Measurements from ENCODE around the gene APOL3. TPM values are rescaled to one million over a fixed set of nuclear protein-coding genes. Genes with fewer than 3 reads are reported as not detected.

The APOL3 gene
- total RNA-seq, 2 donors from 2014 or later: 55.6 to 55.7 TPM

DNA sequence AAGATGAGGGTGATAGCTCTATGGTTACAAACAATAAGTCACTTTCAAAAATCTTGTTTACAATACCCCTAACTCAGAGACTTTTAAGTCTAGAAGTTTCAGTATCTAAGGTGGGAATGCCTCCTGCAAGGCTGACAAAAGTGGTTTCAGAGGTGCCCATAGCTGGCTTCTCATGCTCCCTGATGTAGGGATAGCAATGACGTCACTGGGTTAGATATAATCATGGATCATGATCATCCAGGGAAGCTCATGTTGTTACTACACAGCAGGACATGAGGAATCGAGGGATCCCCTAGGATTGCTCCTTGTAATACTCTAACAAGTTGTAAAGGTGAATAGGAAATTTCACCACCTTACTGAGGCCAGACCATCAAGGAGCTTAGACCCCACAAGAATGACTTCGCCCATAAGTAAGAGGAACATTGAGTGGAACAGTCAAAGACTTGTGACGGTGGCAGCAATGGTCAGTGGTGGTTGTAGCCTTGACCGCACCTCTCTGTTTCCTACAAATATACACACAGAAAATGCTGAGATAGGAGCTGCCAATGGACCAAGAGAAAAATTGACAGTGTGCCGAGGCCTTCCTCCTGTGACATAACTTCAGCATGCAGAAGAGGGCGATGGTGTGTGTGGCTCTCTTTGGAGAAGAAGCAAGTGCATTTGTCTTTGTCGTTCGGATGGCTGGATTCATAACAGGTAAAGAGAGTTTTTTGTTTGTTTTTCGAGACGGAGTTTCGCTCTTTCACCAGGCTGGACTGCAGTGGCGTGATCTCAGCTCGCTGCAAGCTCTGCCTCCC is 25.5 kb upstream of the APOL3 start:
- Mint-ChIP-seq H3K36me3 (ENCODE audit: insufficient read depth in 2 of 2) (no peaks in the 10 kb centered on the region), H3K27me3 (ENCODE audit: low read depth) (peaks cover 6% of the 10 kb centered on the region), H3K9me3 (no peaks in the 10 kb centered on the region), H3K4me1 (ENCODE audit: low read depth) (no peaks in the 10 kb centered on the region), H3K4me3 (no peak overlapping the region), H3K27ac (no peak overlapping the region)
- no peak for DNase-seq
- no peak for ATAC-seq (replicated peaks in 1 of 2)

DNA sequence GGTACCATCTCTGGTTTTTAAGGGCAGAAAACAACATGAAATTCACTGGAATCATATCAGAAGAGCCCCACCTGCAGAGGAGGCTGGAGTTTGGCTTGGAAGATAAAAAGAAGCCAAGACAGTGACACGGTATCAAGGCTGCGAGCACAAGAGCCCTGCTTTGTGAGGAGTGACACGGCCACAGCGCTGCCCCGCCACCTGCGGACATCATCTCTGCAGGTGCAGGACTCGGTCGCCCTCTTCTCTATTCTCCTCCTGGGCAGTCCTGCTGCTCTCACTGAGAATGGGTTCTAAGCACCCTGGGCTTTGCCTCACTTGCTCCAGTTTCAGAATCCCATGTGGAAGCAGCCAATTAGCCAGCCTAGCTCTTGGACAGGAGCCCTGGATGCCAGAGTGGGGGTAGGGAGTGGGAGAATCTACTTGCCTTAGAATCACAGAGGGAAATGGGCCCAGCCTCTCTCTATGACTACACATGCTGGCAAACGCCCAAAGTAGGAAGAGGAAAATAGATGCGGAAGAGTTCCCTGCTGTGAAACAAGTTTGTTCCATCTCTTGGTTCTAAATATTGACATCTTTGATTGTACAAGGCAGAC is 24.0 kb upstream of the APOL3 start:
- ATAC-seq (replicated peaks in 1 of 2) (no peak), DNase-seq (no peak)
- Mint-ChIP-seq H3K27ac (no peak overlapping the region), H3K27me3 (ENCODE audit: low read depth) (peaks cover 6% of the 10 kb centered on the region), H3K4me1 (ENCODE audit: low read depth) (no peaks in the 10 kb centered on the region), H3K4me3 (no peak overlapping the region), H3K9me3 (no peaks in the 10 kb centered on the region), H3K36me3 (ENCODE audit: insufficient read depth in 2 of 2) (no peaks in the 10 kb centered on the region)

DNA sequence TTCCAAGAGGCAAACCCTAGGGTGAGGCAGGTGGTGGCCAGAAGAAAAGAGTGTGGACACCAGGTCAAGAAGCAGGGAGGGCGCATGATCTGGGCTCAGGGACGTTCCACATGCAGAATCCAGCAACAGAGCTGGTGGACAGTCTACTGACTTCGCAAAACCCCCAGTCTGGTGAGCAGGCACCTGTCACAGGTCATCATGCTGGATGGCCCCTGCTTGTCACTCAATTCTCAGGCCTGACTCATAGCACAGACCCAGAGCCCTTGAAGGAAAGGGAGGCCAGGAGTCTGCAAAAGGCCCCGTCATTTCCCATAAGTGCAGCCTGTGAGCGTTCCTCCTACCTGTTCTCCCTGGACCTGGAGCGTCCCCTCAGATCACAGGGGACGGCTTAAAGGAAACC is 22.9 kb upstream of the APOL3 start:
- H3K36me3 Mint-ChIP-seq (ENCODE audit: insufficient read depth in 2 of 2): no peaks in the 10 kb centered on the region
- H3K27me3 Mint-ChIP-seq (ENCODE audit: low read depth): peaks cover 6% of the 10 kb centered on the region
- no peak overlapping the region for H3K4me3 Mint-ChIP-seq
- ATAC-seq (replicated peaks in 1 of 2) (no peak), DNase-seq (no peak)
- H3K4me1 Mint-ChIP-seq (ENCODE audit: low read depth): no peaks in the 10 kb centered on the region
- H3K9me3 Mint-ChIP-seq: no peaks in the 10 kb centered on the region
- no peak overlapping the region for H3K27ac Mint-ChIP-seq

DNA sequence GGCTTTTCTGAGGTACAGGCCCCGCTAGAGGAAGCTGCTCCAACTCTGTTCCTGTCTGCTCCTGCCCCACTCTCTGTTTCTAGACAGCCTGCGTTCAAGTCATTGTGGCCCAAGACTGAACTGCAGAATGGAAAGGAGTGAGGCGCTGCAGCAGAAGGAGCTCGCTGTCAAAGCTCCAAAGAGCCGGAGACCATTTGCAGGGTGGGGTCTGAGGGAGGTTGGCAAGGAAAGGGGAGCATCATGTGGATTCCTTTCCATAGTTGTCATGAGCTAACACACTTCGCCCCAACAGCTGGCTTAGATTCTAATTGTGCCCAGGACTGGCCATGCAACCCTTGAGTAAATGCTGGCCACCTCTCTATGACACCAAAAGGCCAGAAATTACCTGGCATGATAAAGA is 22.3 kb upstream of the APOL3 start:
- no peak for DNase-seq
- H3K27ac Mint-ChIP-seq: no peak overlapping the region
- no peaks in the 10 kb centered on the region for H3K4me1 Mint-ChIP-seq (ENCODE audit: low read depth)
- H3K27me3 Mint-ChIP-seq (ENCODE audit: low read depth): peaks cover 6% of the 10 kb centered on the region
- ATAC-seq (replicated peaks in 1 of 2): no peak
- no peak overlapping the region for H3K4me3 Mint-ChIP-seq
- H3K36me3 Mint-ChIP-seq (ENCODE audit: insufficient read depth in 2 of 2): no peaks in the 10 kb centered on the region
- no peaks in the 10 kb centered on the region for H3K9me3 Mint-ChIP-seq

DNA sequence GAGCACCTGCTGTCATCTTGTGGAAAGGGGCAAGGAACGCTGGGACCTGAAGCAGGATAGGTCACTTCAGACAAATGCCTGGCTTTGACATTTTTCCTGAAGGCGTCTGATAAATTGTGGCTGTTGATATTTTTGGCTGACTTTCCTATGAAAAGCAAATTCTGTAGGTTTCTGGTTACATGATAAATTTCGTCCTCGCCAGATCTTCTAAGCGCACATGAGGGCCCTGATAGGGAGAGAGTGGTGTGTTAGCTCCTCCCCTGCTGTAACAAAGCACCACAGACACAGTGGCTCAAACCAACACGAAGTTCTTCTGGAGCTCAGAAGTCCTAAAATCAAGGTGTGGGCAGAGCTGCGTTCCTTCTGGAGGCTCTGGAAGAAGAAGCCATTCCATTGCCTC is 21.5 kb upstream of the APOL3 start:
- no peak overlapping the region for H3K4me3 Mint-ChIP-seq
- no peaks in the 10 kb centered on the region for H3K4me1 Mint-ChIP-seq (ENCODE audit: low read depth)
- H3K27ac Mint-ChIP-seq: no peak overlapping the region
- H3K9me3 Mint-ChIP-seq: peaks cover 0 to under 1% of the 10 kb centered on the region in 2 donors
- peaks cover 6% of the 10 kb centered on the region for H3K27me3 Mint-ChIP-seq (ENCODE audit: low read depth)
- H3K36me3 Mint-ChIP-seq (ENCODE audit: insufficient read depth in 2 of 2): peaks cover 2 to 3% of the 10 kb centered on the region in 2 donors
- DNase-seq: no peak
- no peak for ATAC-seq (replicated peaks in 1 of 2)

DNA sequence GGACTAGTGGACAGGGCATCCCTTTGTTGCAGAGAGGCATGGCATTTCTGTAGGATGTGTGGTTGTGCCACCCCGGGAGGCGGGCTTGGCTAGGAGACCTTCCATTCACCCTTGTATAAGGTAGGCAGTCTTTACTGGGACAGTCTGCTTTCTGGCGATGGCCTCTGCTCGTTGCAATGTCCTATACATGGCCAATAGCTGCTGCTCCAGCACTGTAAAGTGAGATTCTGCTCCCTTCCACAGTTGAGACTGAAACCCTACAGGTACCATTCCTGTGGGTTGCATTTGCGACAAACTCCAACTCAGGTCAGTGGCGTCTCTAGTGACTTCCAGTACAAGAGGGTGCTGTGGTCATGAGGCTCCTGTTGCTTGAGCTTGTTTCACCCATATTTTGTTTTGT is 20.4 kb upstream of the APOL3 start:
- Mint-ChIP-seq H3K27me3 (ENCODE audit: low read depth) (peaks cover 6% of the 10 kb centered on the region), H3K27ac (no peak overlapping the region), H3K36me3 (ENCODE audit: insufficient read depth in 2 of 2) (peaks cover 2 to 5% of the 10 kb centered on the region in 2 donors), H3K4me1 (ENCODE audit: low read depth) (no peaks in the 10 kb centered on the region), H3K4me3 (no peak overlapping the region), H3K9me3 (peaks cover 0 to 3% of the 10 kb centered on the region in 2 donors)
- no peak for DNase-seq
- ATAC-seq (replicated peaks in 1 of 2): no peak

DNA sequence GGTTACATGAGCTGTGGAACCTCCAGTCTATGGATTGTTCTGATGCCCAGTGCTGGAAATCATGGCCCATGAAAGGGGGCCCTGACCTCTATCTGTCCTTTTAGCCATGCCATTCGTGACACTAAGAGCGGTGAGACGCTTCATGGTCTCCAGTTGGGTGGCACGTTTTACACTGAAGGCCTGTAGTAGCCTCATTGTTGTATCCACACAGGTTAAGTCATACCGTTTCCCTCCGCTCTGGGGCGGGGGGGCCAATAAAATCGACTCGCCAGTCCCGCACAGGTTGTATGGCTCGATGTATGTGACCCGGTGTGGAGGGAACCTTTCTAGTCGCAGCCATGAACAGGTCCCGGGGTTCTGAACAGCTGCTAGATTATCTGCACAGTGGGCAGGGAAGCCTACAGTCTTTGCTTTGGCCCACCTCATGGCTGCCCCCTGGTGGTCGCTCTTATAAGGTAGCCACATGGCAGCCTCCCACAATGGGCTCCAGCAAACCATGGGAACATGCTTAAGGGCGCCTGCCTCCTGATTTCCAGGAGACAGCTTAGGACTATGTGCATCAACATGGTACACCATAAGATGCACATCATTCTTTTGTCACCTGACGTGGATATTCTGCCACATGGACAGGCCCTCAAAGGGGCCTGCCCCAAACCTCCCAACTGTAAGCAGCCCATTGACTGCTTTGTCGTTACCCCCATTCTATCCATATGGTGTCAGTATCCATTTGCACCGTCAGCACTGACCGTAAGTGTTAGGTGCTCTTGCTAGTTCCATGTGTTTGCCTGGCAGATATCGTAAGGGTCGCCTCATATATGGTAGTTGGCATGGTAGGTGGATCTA is 19.7 kb upstream of the APOL3 start:
- no peaks in the 10 kb centered on the region for H3K4me1 Mint-ChIP-seq (ENCODE audit: low read depth)
- H3K27ac Mint-ChIP-seq: no peak overlapping the region
- ATAC-seq (replicated peaks in 1 of 2): peak; percentile 96
- H3K36me3 Mint-ChIP-seq (ENCODE audit: insufficient read depth in 2 of 2): peaks cover 2 to 5% of the 10 kb centered on the region in 2 donors
- peaks cover 2 to 3% of the 10 kb centered on the region in 2 donors for H3K9me3 Mint-ChIP-seq
- peaks cover 6% of the 10 kb centered on the region for H3K27me3 Mint-ChIP-seq (ENCODE audit: low read depth)
- peak; percentile 87 to 89 for DNase-seq
- no peak overlapping the region for H3K4me3 Mint-ChIP-seq

DNA sequence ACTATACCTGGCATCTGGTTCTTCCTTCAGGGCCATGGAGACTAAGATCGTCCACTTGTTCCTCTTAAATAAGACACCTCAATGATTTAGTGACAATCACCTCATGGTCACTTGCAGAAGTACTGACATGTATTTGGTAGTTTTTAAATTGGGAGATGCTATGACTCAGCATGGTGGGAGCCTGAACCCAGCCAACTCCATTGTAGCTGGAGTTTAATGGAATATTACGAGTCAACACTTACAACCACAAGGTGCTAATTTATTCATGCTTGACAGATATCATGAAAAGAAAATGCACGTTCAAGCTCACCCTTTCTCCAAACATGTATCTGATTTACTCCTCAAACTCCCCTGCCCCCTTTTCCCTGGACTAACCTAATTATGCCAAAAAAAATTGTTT is 16.6 kb upstream of the APOL3 start:
- H3K36me3 Mint-ChIP-seq (ENCODE audit: insufficient read depth in 2 of 2): peaks cover 2 to 5% of the 10 kb centered on the region in 2 donors
- H3K9me3 Mint-ChIP-seq: peaks cover 2 to 3% of the 10 kb centered on the region in 2 donors
- H3K27ac Mint-ChIP-seq: no peak overlapping the region
- H3K4me3 Mint-ChIP-seq: no peak overlapping the region
- peaks cover under 1% of the 10 kb centered on the region for H3K27me3 Mint-ChIP-seq (ENCODE audit: low read depth)
- no peaks in the 10 kb centered on the region for H3K4me1 Mint-ChIP-seq (ENCODE audit: low read depth)
- DNase-seq (no peak), ATAC-seq (replicated peaks in 1 of 2) (no peak)

DNA sequence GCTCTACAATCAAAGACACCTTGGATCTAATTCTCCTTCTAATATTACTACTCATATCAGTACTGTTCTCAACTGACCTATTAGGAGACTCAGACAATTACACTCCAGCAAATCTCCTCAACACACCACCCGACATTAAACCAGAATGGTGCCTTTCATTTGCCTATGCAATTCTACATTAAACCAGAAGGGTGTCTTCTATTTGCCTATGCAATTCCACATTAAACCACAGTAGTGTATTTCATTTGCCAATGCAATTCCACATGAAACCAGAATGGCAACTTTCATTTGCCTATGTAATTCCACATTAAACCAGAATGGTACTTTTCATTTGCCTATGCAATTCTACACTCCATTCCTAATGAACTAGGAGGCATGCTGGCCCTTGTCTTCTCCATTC is 15.3 kb upstream of the APOL3 start:
- peaks cover 2 to 5% of the 10 kb centered on the region in 2 donors for H3K36me3 Mint-ChIP-seq (ENCODE audit: insufficient read depth in 2 of 2)
- DNase-seq (no peak), ATAC-seq (replicated peaks in 1 of 2) (no peak)
- no peaks in the 10 kb centered on the region for H3K27me3 Mint-ChIP-seq (ENCODE audit: low read depth)
- H3K4me1 Mint-ChIP-seq (ENCODE audit: low read depth): no peaks in the 10 kb centered on the region
- H3K9me3 Mint-ChIP-seq: peaks cover 2 to 3% of the 10 kb centered on the region in 2 donors
- H3K4me3 Mint-ChIP-seq: no peak overlapping the region
- no peak overlapping the region for H3K27ac Mint-ChIP-seq

DNA sequence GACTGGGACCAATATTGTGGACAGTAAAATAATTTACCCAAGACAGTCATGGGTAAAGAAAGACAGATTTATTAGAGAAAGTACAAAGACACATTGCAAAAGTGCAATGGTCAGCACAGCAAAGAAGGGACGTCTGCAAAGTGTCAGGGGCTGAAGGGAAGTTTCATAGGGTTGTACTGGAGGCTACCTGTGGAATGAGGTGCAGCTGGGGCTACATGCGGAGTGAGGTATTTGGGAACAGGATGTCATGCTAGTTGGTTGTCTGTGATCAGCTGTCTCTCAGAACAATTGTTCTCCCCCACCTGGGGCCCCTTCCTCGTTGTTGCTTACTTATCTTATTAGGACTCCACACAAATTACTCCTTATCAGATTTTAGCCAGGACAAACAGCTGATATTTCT is 11.4 kb upstream of the APOL3 start:
- Mint-ChIP-seq H3K4me3 (no peak overlapping the region), H3K36me3 (ENCODE audit: insufficient read depth in 2 of 2) (peaks cover 3 to 5% of the 10 kb centered on the region in 2 donors), H3K27me3 (ENCODE audit: low read depth) (no peaks in the 10 kb centered on the region), H3K4me1 (ENCODE audit: low read depth) (peaks cover 5% of the 10 kb centered on the region), H3K27ac (no peak overlapping the region), H3K9me3 (peaks cover under 1 to 2% of the 10 kb centered on the region in 2 donors)
- ATAC-seq (replicated peaks in 1 of 2) (no peak), DNase-seq (no peak)

DNA sequence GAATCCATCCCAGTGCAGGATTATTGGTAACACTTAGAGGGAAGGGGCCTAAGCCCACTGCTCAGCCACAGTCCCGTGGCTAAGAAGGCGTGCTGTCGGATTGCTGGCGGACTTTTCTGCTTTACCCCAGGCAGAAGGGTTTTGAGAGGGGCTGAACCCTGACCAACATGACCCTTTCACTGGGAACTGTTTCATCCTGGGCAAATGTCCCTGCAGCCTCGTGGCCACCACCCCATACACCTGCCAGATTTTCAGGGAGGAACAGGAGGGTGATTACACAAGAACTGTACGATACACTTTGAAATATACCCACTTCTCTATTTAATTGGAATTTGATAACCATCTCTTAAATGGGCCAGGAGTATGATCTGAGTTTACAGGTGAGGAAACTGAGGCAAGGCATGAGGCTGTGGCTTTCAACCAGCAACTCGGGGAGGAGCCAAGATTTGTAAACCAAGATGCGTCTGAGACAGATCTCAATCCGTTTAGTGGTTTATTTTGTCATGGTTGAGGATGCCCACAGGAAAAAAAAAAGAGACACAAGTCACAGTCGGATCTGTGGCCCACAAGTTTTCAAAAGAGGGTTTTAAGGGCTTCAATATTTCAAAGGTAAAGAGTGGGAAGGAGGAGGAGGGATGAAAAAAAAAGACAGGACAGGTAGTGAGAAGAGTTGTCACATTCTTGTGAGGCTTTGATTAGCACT is 6.1 kb upstream of the APOL3 start:
- Mint-ChIP-seq H3K4me3 (peak overlapping the region; percentile 5 to 22), H3K9me3 (no peaks in the 10 kb centered on the region), H3K4me1 (ENCODE audit: low read depth) (peaks cover 56% of the 10 kb centered on the region), H3K36me3 (ENCODE audit: insufficient read depth in 2 of 2) (peaks cover 2 to 5% of the 10 kb centered on the region in 2 donors), H3K27me3 (ENCODE audit: low read depth) (no peaks in the 10 kb centered on the region), H3K27ac (peak overlapping the region; percentile 0)
- DNase-seq (peak; percentile 20 to 28), ATAC-seq (replicated peaks in 1 of 2) (peak; percentile 59 to 61)

DNA sequence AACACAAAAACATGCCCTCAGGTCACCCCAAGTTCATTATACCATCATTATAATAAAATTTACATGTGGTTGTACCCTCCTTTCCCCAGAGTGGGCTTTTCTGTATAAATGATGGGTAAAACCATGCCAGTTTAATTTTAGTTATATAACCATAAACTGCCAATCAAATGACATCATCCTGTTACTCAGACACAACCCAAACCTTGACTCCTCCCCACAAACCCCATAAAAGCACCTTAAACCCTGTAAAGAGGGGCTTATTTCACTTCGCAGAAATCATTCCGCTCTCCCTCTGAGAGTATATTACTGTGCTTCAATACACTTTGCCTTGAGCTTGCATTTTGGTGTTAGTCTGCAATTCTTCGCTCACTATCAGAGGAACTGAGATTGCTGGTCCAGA is 5.5 kb upstream of the APOL3 start:
- peak overlapping the region; percentile 12 to 22 for H3K4me3 Mint-ChIP-seq
- peaks cover 62% of the 10 kb centered on the region for H3K4me1 Mint-ChIP-seq (ENCODE audit: low read depth)
- H3K36me3 Mint-ChIP-seq (ENCODE audit: insufficient read depth in 2 of 2): peaks cover 2 to 5% of the 10 kb centered on the region in 2 donors
- peak; percentile 27 to 45 for ATAC-seq (replicated peaks in 1 of 2)
- H3K9me3 Mint-ChIP-seq: no peaks in the 10 kb centered on the region
- H3K27me3 Mint-ChIP-seq (ENCODE audit: low read depth): no peaks in the 10 kb centered on the region
- no peak overlapping the region for H3K27ac Mint-ChIP-seq
- no peak for DNase-seq
